ENCODE results near the gene C2CD4C. TPM values are rescaled to one million over a fixed set of nuclear protein-coding genes. Genes with fewer than 3 reads are reported as not detected.
"Not testable (repeated sequence)": the region's sequence is repeated elsewhere in the genome, so short reads cannot be mapped to it uniquely, and the experiment has no call there.

Gene C2CD4C
- total RNA-seq, 1 donor, result not detected

DNA sequence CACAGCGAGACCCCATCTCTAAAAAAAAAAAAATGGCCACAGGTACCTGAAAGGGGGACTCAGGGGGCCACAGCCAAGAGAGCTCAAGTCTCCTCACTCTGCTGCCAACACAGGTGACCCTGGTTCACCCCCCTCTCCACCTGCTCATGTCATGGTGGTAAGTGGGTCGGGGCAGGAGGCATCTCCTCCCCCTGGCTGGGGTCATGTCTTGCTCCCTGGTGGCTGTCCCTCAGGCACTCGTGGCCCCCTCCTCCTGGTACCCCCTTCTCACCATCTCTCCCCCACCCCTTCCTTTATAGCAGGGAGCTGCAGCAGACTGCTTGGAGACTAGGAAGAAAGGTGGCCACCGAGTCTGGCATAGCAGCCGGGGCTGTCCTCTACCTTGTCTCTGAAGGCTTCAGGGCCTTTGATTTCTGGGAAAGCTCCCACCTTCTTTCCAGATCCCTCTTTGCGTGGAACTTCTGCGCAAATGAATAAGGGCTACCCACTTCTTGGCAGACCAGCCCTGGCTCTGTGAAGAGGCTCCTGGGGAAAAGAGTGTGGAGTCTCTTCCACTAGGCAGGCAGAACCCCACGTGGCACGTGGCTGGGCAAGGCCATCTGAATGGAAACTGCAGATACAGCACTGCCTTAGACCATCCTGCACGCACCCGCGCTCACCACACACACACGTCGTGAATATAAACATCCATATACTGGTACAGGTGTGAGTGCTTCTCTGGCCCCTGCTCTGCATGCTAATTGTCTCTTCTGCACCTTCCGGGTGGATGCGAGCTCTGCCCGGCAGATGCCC lies 44.3 kb downstream of the C2CD4C start:
- Histone ChIP-seq H3K36me3 (ENCODE audit: insufficient read depth, low read length) (no peaks in the 10 kb centered on the region), H3K4me2 (ENCODE audit: insufficient read depth, low read length) (no peak overlapping the region), H3K27ac (ENCODE audit: low read depth, low read length) (no peak overlapping the region), H4K20me1 (ENCODE audit: insufficient read depth, low read length) (no peaks in the 10 kb centered on the region), H2AFZ (ENCODE audit: low read length) (no peak overlapping the region), H3K4me3 (ENCODE audit: insufficient read depth, low read length) (no peak overlapping the region), H3K79me2 (ENCODE audit: insufficient read depth, low read length) (no peaks in the 10 kb centered on the region), H3K9me3 (ENCODE audit: low read depth, low read length) (no peaks in the 10 kb centered on the region), H3K4me1 (ENCODE audit: insufficient read depth, low read length) (no peaks in the 10 kb centered on the region), H3K27me3 (ENCODE audit: insufficient read depth, low read length) (peaks cover 22% of the 10 kb centered on the region)
- TF ChIP-seq, protein P1, sequence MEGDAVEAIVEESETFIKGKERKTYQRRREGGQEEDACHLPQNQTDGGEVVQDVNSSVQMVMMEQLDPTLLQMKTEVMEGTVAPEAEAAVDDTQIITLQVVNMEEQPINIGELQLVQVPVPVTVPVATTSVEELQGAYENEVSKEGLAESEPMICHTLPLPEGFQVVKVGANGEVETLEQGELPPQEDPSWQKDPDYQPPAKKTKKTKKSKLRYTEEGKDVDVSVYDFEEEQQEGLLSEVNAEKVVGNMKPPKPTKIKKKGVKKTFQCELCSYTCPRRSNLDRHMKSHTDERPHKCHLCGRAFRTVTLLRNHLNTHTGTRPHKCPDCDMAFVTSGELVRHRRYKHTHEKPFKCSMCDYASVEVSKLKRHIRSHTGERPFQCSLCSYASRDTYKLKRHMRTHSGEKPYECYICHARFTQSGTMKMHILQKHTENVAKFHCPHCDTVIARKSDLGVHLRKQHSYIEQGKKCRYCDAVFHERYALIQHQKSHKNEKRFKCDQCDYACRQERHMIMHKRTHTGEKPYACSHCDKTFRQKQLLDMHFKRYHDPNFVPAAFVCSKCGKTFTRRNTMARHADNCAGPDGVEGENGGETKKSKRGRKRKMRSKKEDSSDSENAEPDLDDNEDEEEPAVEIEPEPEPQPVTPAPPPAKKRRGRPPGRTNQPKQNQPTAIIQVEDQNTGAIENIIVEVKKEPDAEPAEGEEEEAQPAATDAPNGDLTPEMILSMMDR (IDR thresholded peaks at IDR 0.05; ENCODE audit: extremely low read depth, low read depth, low read length), result no peak
- DNase-seq (ENCODE audit: insufficient read length, low spot score, missing footprints), result peak; percentile 46

DNA sequence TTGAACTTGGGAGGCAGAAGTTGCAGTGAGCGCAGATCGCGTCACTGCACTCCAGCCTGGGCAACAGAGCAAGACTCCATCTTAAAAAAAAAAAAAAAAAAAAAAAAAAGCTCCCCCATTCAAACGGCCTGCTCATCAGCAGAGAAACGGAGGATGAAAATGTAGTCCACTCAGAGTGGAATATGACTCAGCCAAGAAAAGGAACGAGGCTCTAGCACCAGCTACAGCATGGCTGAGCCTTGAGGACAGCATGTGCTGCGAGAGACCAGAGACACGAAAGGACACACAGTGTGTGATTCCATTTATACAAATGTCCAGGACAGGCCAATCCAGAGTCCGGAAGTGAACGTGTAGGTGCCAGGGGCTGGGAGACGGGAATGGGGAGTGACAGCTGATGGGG lies 46.3 kb downstream of the C2CD4C start:
- H3K9me3 ChIP-seq (ENCODE audit: low read depth, low read length), result no peaks in the 10 kb centered on the region

DNA sequence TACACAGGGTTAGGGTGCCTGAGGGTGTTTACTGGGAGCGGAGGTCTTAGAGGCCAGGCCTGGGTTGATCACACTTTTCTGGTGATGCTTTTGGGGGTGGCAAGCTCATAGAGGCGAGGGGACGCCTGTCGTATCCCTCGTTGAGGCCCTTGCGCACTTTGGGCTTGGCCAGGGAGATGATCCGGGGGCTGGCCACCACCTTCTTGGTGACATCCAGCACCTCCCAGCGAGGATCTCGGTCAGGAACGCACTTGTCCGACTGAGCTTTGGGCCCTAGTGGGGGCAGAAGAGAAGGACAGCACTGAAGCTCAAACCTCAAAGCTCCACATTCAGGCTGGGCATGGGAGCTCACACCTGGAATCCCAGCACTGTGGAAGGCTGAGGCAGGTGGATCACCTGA lies 46.8 kb downstream of the C2CD4C start:
- H3K27ac ChIP-seq (ENCODE audit: low read depth, low read length), result no peak overlapping the region

More for the DNA sequence above, 46.3 kb downstream of the C2CD4C start:
- Histone ChIP-seq H3K4me2 (ENCODE audit: insufficient read depth, low read length) (no peak overlapping the region), H3K4me1 (ENCODE audit: insufficient read depth, low read length) (no peaks in the 10 kb centered on the region), H2AFZ (ENCODE audit: low read length) (no peak overlapping the region), H3K27me3 (ENCODE audit: insufficient read depth, low read length) (peaks cover 5% of the 10 kb centered on the region), H3K36me3 (ENCODE audit: insufficient read depth, low read length) (no peaks in the 10 kb centered on the region), H3K4me3 (ENCODE audit: insufficient read depth, low read length) (no peak overlapping the region), H4K20me1 (ENCODE audit: insufficient read depth, low read length) (no peaks in the 10 kb centered on the region), H3K27ac (ENCODE audit: low read depth, low read length) (no peak overlapping the region), H3K79me2 (ENCODE audit: insufficient read depth, low read length) (no peaks in the 10 kb centered on the region)
- TF ChIP-seq, protein P1 (IDR thresholded peaks at IDR 0.05; ENCODE audit: extremely low read depth, low read depth, low read length), result no peak
- DNase-seq (ENCODE audit: insufficient read length, low spot score, missing footprints), result no peak

DNA sequence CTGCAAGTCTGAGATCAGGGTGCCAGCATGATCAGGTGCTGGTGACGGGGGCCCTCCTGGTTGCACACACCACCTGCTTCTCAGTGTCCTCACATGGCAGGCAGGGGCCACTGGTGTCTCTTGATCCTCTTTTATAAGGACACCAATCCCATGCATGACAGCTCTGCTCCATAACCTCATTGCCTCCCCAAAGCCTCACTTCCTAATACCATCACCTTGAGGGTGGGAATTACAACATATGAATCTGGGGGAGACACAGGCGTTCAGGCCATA lies 49.4 kb downstream of the C2CD4C start:
- H3K27me3 ChIP-seq (ENCODE audit: insufficient read depth, low read length), result no peaks in the 10 kb centered on the region
- H2AFZ ChIP-seq (ENCODE audit: low read length), result no peak overlapping the region
- H3K4me3 ChIP-seq (ENCODE audit: insufficient read depth, low read length), result no peak overlapping the region
- H3K9me3 ChIP-seq (ENCODE audit: low read depth, low read length), result no peaks in the 10 kb centered on the region
- no peak overlapping the region for H3K4me2 ChIP-seq (ENCODE audit: insufficient read depth, low read length)
- H3K4me1 ChIP-seq (ENCODE audit: insufficient read depth, low read length), result no peaks in the 10 kb centered on the region
- no peaks in the 10 kb centered on the region for H3K79me2 ChIP-seq (ENCODE audit: insufficient read depth, low read length)
- TF ChIP-seq, protein P1 (IDR thresholded peaks at IDR 0.05; ENCODE audit: extremely low read depth, low read depth, low read length), result no peak
- no peak overlapping the region for H3K27ac ChIP-seq (ENCODE audit: low read depth, low read length)
- H4K20me1 ChIP-seq (ENCODE audit: insufficient read depth, low read length), result no peaks in the 10 kb centered on the region
- H3K36me3 ChIP-seq (ENCODE audit: insufficient read depth, low read length), result no peaks in the 10 kb centered on the region
- DNase-seq (ENCODE audit: insufficient read length, low spot score, missing footprints), result peak; percentile 58

More for the DNA sequence above, 46.8 kb downstream of the C2CD4C start:
- no peak for DNase-seq (ENCODE audit: insufficient read length, low spot score, missing footprints)
- no peak overlapping the region for H3K4me2 ChIP-seq (ENCODE audit: insufficient read depth, low read length)
- no peaks in the 10 kb centered on the region for H4K20me1 ChIP-seq (ENCODE audit: insufficient read depth, low read length)
- no peaks in the 10 kb centered on the region for H3K79me2 ChIP-seq (ENCODE audit: insufficient read depth, low read length)
- H3K36me3 ChIP-seq (ENCODE audit: insufficient read depth, low read length), result no peaks in the 10 kb centered on the region
- TF ChIP-seq, protein P1 (IDR thresholded peaks at IDR 0.05; ENCODE audit: extremely low read depth, low read depth, low read length), result no peak
- H3K4me3 ChIP-seq (ENCODE audit: insufficient read depth, low read length), result no peak overlapping the region
- no peaks in the 10 kb centered on the region for H3K9me3 ChIP-seq (ENCODE audit: low read depth, low read length)
- H3K4me1 ChIP-seq (ENCODE audit: insufficient read depth, low read length), result no peaks in the 10 kb centered on the region
- H2AFZ ChIP-seq (ENCODE audit: low read length), result no peak overlapping the region
- peaks cover under 1% of the 10 kb centered on the region for H3K27me3 ChIP-seq (ENCODE audit: insufficient read depth, low read length)

DNA sequence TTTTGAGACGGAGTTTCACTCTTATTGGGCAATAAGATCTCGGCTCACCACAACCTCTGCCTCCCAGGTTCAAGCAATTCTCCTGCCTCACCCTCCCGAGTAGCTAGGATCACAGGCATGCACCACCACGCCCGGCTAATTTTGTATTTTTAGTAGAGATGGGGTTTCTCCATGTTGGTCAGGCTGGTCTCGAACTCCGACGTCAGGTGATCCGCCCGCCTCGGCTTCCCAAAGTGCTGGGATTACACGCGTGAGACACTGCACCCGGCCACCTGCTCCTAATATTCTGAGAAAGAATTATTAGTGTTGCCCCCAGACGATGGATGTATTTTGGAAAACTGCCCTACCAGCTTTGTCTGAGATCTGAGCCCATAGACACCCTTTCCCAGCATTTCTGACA lies 53.4 kb downstream of the C2CD4C start:
- not testable (repeated sequence) for H3K4me2 ChIP-seq (ENCODE audit: insufficient read depth, low read length); H3K4me1 ChIP-seq (ENCODE audit: insufficient read depth, low read length); DNase-seq (ENCODE audit: insufficient read length, low spot score, missing footprints); H3K9me3 ChIP-seq (ENCODE audit: low read depth, low read length); H3K27ac ChIP-seq (ENCODE audit: low read depth, low read length); H2AFZ ChIP-seq (ENCODE audit: low read length); H3K36me3 ChIP-seq (ENCODE audit: insufficient read depth, low read length); H3K4me3 ChIP-seq (ENCODE audit: insufficient read depth, low read length); H4K20me1 ChIP-seq (ENCODE audit: insufficient read depth, low read length); H3K27me3 ChIP-seq (ENCODE audit: insufficient read depth, low read length); H3K79me2 ChIP-seq (ENCODE audit: insufficient read depth, low read length)
